ENCODE data around the gene MTHFR. TPM values are rescaled to one million over a fixed set of nuclear protein-coding genes. Genes with fewer than 3 reads are reported as not detected.

Gene MTHFR
- total RNA-seq, 1 experiment from 2014 or later: 22.2 TPM

GRCh38 chr1:11752359-11753088 is 53.2 kb downstream of the MTHFR start:
- H4K20me1 ChIP-seq (ENCODE audit: insufficient read depth): no peaks in the 10 kb centered on the region
- TF ChIP-seq EZH2 (IDR thresholded peaks at IDR 0.05; ENCODE audit: low read depth): no peak
- no peak for TF ChIP-seq CTCF (conservative IDR thresholded peaks at IDR 0.05)
- no peaks in the 10 kb centered on the region for H3K4me1 ChIP-seq (replicated peaks; ENCODE audit: insufficient read depth)
- POLR2A ChIA-PET (ENCODE audit: unreplicated experiment): interaction anchor here (0.6 kb wide), 1 partner anchor 8 kb away, joined by 4 read pairs; no protein-coding TSS in a partner anchor
- H3K9me3 ChIP-seq (ENCODE audit: insufficient read depth, low read depth): no peaks in the 10 kb centered on the region
- no peaks in the 10 kb centered on the region for H3F3A ChIP-seq (ENCODE audit: insufficient read depth, low read depth)
- BruUV-seq (replicated peaks): no TSS peak
- H3K4me3 ChIP-seq: no peak overlapping the region
- no peak overlapping the region for H3K27ac ChIP-seq
- no peaks in the 10 kb centered on the region for H3K27me3 ChIP-seq (ENCODE audit: insufficient read depth, low read depth)
- no peaks in the 10 kb centered on the region for H3K79me2 ChIP-seq (ENCODE audit: low read depth)
- no peaks in the 10 kb centered on the region for H3K36me3 ChIP-seq (ENCODE audit: low read depth)
- CTCF ChIA-PET: no interaction called here
- intact Hi-C loops (cut with micrococcal nuclease; ENCODE audit: unreplicated experiment): no loop called here
- no peak overlapping the region for H2AFZ ChIP-seq
- no peak for DNase-seq
- H3K9me2 ChIP-seq (ENCODE audit: insufficient read depth): no peaks in the 10 kb centered on the region
- no peak overlapping the region for H3K4me2 ChIP-seq

GRCh38 chr1:11751087-11751486 is 54.7 kb downstream of the MTHFR start:
- Histone ChIP-seq H2AFZ (no peak overlapping the region), H3K27ac (no peak overlapping the region), H3K9me3 (ENCODE audit: insufficient read depth, low read depth) (no peaks in the 10 kb centered on the region), H3K4me2 (no peak overlapping the region), H3K9me2 (ENCODE audit: insufficient read depth) (no peaks in the 10 kb centered on the region), H3K4me1 (replicated peaks; ENCODE audit: insufficient read depth) (no peaks in the 10 kb centered on the region), H3F3A (ENCODE audit: insufficient read depth, low read depth) (no peaks in the 10 kb centered on the region), H4K20me1 (ENCODE audit: insufficient read depth) (no peaks in the 10 kb centered on the region), H3K36me3 (ENCODE audit: low read depth) (no peaks in the 10 kb centered on the region), H3K79me2 (ENCODE audit: low read depth) (no peaks in the 10 kb centered on the region), H3K4me3 (no peak overlapping the region), H3K27me3 (ENCODE audit: insufficient read depth, low read depth) (no peaks in the 10 kb centered on the region)
- POLR2A ChIA-PET (ENCODE audit: unreplicated experiment): no interaction called here
- TF ChIP-seq CTCF (conservative IDR thresholded peaks at IDR 0.05) (no peak), EZH2 (IDR thresholded peaks at IDR 0.05; ENCODE audit: low read depth) (no peak)
- CTCF ChIA-PET: no interaction called here
- no peak for DNase-seq
- no TSS peak for BruUV-seq (replicated peaks)
- intact Hi-C loops (cut with micrococcal nuclease; ENCODE audit: unreplicated experiment): no loop called here

- no peak overlapping the region for H3K27ac ChIP-seq
These were observed 55.8 kb downstream of the MTHFR start for GRCh38 chr1:11749996-11750395.

More at GRCh38 chr1:11749996-11750395, 55.8 kb downstream of the MTHFR start:
- Histone ChIP-seq H3K27me3 (ENCODE audit: insufficient read depth, low read depth) (no peaks in the 10 kb centered on the region), H3K9me2 (ENCODE audit: insufficient read depth) (no peaks in the 10 kb centered on the region), H3K4me1 (replicated peaks; ENCODE audit: insufficient read depth) (no peaks in the 10 kb centered on the region), H3K79me2 (ENCODE audit: low read depth) (no peaks in the 10 kb centered on the region), H3K4me2 (no peak overlapping the region), H3K4me3 (no peak overlapping the region), H3K9me3 (ENCODE audit: insufficient read depth, low read depth) (no peaks in the 10 kb centered on the region), H3K36me3 (ENCODE audit: low read depth) (no peaks in the 10 kb centered on the region), H3F3A (ENCODE audit: insufficient read depth, low read depth) (no peaks in the 10 kb centered on the region), H4K20me1 (ENCODE audit: insufficient read depth) (no peaks in the 10 kb centered on the region), H2AFZ (no peak overlapping the region)
- ChIA-PET CTCF (no interaction called here), POLR2A (ENCODE audit: unreplicated experiment) (no interaction called here)
- intact Hi-C loops (cut with micrococcal nuclease; ENCODE audit: unreplicated experiment): no loop called here
- no peak for DNase-seq
- no peak for TF ChIP-seq CTCF (conservative IDR thresholded peaks at IDR 0.05)
- TF ChIP-seq EZH2 (IDR thresholded peaks at IDR 0.05; ENCODE audit: low read depth): no peak
- no TSS peak for BruUV-seq (replicated peaks)

All from PC-9 (cell line).